ENCODE results near the gene PATJ. TPM values are rescaled to one million over a fixed set of nuclear protein-coding genes. Genes with fewer than 3 reads are reported as not detected.
"Not testable (repeated sequence)": the region's sequence is repeated elsewhere in the genome, so short reads cannot be mapped to it uniquely, and the experiment has no call there.

PATJ gene
- total and polyA plus RNA-seq, 2 of the 13 experiments (the other 11 are each of a cell fraction or from before 2014, with no cell fraction given) = 6.2 to 16.8 TPM

DNA sequence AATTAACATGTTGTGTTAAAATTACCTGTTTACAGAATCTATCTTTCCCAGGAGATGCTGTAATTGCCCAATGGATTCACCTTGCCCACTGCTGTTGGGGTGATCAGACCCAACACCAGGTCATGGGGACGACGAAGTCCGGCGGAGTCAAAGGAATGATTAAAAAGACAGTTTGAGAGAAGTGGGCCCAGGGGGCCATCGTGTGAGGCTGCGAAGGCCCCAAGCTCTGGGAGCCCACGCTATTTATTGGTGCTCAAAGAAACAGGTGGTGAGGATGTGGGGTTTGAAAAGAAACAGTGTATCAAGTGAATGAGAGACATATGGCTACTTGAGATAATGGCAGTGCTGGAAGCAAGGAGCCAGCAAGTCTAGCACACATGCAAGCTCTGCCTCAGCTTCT, 436.1 kb downstream of the PATJ start:
- no peaks in the 10 kb centered on the region for H3K79me2 ChIP-seq (ENCODE audit: insufficient read depth, low read length)
- no peak overlapping the region for H3K4me2 ChIP-seq (ENCODE audit: low read depth, low read length)
- H3K4me1 ChIP-seq (ENCODE audit: insufficient read depth, low read length) = no peaks in the 10 kb centered on the region
- H3K4me3 ChIP-seq (replicated peaks in 1 of 3; ENCODE audit: insufficient read depth in 1 of 3, low read depth in 2 of 3, low read length in 3 of 3) = no peak overlapping the region
- no peaks in the 10 kb centered on the region for H4K20me1 ChIP-seq (ENCODE audit: insufficient read depth, low read length)
- no TSS peak for BruUV-seq (replicated peaks)
- H2AFZ ChIP-seq (ENCODE audit: low read length) = no peak overlapping the region
- H3K27me3 ChIP-seq (ENCODE audit: control insufficient read depth in 1 of 2, insufficient read depth in 2 of 2, low read length in 2 of 2) = peaks cover 0 to 3% of the 10 kb centered on the region in 2 experiments; a peak in 1 of 5 replicates
- intact Hi-C loops (cut with micrococcal nuclease; ENCODE audit: unreplicated experiment) (loop anchor here (5.0 kb wide), 1 partner anchor 64 kb away; no protein-coding TSS in a partner anchor), in situ Hi-C loops (cut with HindIII; ENCODE audit: extremely low pct_ligation_motif_present, low pct_unique_long_range_greater_than_20kb) (loop anchor here (5.0 kb wide), 1 partner anchor 229 kb away; no protein-coding TSS in a partner anchor)
- no peak overlapping the region for H3K27ac ChIP-seq (ENCODE audit: extremely low read length, insufficient read depth, low read length)
- no peak for FAIRE-seq
- no peak for ATAC-seq
- TF ChIP-seq ESRRA (CRISPR knock-in tag; IDR thresholded peaks at IDR 0.05; ENCODE audit: low read depth) (no peak), NFYC (CRISPR knock-in tag; IDR thresholded peaks at IDR 0.05) (no peak), ZNF616 (CRISPR knock-in tag; IDR thresholded peaks at IDR 0.05; ENCODE audit: low read depth) (no peak), SIN3B (IDR thresholded peaks at IDR 0.05; ENCODE audit: low read length) (no peak), ZNF556 (CRISPR knock-in tag; IDR thresholded peaks at IDR 0.05; ENCODE audit: borderline replicate concordance) (no peak), KDM2A (CRISPR knock-in tag; IDR thresholded peaks at IDR 0.05; ENCODE audit: borderline replicate concordance, low read depth) (no peak), ZNF331 (CRISPR knock-in tag; IDR thresholded peaks at IDR 0.05) (no peak), SMYD3 (CRISPR knock-in tag; IDR thresholded peaks at IDR 0.05) (no peak), ZBTB7A (CRISPR knock-in tag; IDR thresholded peaks at IDR 0.05) (no peak)
- TF ChIP-seq, protein P1, sequence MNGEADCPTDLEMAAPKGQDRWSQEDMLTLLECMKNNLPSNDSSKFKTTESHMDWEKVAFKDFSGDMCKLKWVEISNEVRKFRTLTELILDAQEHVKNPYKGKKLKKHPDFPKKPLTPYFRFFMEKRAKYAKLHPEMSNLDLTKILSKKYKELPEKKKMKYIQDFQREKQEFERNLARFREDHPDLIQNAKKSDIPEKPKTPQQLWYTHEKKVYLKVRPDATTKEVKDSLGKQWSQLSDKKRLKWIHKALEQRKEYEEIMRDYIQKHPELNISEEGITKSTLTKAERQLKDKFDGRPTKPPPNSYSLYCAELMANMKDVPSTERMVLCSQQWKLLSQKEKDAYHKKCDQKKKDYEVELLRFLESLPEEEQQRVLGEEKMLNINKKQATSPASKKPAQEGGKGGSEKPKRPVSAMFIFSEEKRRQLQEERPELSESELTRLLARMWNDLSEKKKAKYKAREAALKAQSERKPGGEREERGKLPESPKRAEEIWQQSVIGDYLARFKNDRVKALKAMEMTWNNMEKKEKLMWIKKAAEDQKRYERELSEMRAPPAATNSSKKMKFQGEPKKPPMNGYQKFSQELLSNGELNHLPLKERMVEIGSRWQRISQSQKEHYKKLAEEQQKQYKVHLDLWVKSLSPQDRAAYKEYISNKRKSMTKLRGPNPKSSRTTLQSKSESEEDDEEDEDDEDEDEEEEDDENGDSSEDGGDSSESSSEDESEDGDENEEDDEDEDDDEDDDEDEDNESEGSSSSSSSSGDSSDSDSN (CRISPR knock-in tag; IDR thresholded peaks at IDR 0.05) = no peak
- H3K9me3 ChIP-seq (ENCODE audit: low read length) = no peaks in the 10 kb centered on the region
- WGBS (ENCODE audit: low lambda C conversion rate) = 74% methylated on average over 7 of the region's 7 CpGs
- ChIA-PET CTCF (ENCODE audit: low intra/inter-chr PET ratio, low total read pairs) (no interaction called here), POLR2A (no interaction called here)
- DNase-seq (ENCODE audit: low spot score) = no peak
- no peak overlapping the region for H3K9ac ChIP-seq (ENCODE audit: insufficient read depth, low read depth, low read length)
- H3K36me3 ChIP-seq (replicated peaks in 1 of 2; ENCODE audit: control insufficient read depth in 1 of 2, insufficient read depth in 2 of 2, low read length in 2 of 2) = no peaks in the 10 kb centered on the region

- not testable (repeated sequence) for H3K4me1 ChIP-seq (ENCODE audit: insufficient read depth, low read length)
Observed at GRCh38 chr1:62180054-62180453, 437.8 kb downstream of the PATJ start.

More at GRCh38 chr1:62180054-62180453, 437.8 kb downstream of the PATJ start:
- 46% methylated on average over 4 of the region's 4 CpGs for WGBS (ENCODE audit: low lambda C conversion rate)
- DNase-seq (ENCODE audit: low spot score); H3K79me2 ChIP-seq (ENCODE audit: insufficient read depth, low read length); H3K36me3 ChIP-seq (replicated peaks in 1 of 2; ENCODE audit: control insufficient read depth in 1 of 2, insufficient read depth in 2 of 2, low read length in 2 of 2); H3K27me3 ChIP-seq (ENCODE audit: control insufficient read depth in 1 of 2, insufficient read depth in 2 of 2, low read length in 2 of 2); H4K20me1 ChIP-seq (ENCODE audit: insufficient read depth, low read length); BruUV-seq (replicated peaks); H3K4me3 ChIP-seq (replicated peaks in 1 of 3; ENCODE audit: insufficient read depth in 1 of 3, low read depth in 2 of 3, low read length in 3 of 3); intact Hi-C loops (cut with micrococcal nuclease; ENCODE audit: unreplicated experiment); POLR2A ChIA-PET; H3K27ac ChIP-seq (ENCODE audit: extremely low read length, insufficient read depth, low read length); FAIRE-seq; ATAC-seq; in situ Hi-C loops (cut with HindIII; ENCODE audit: extremely low pct_ligation_motif_present, low pct_unique_long_range_greater_than_20kb); H2AFZ ChIP-seq (ENCODE audit: low read length); H3K9ac ChIP-seq (ENCODE audit: insufficient read depth, low read depth, low read length); H3K9me3 ChIP-seq (ENCODE audit: low read length); CTCF ChIA-PET (ENCODE audit: low intra/inter-chr PET ratio, low total read pairs); H3K4me2 ChIP-seq (ENCODE audit: low read depth, low read length): not testable (repeated sequence)
